Globus pallidus (tissue), 1 donor: ENCODE results near the gene SDHD.

Experiments
- DNase-seq: peaks from one replicate; pipeline ENCODE4 v3.0.0-alpha.2; 2015; ENCODE audit warnings: low spot score

Gene SDHD

GRCh38 chr11:112103446-112103845, 16.8 kb downstream of the SDHD start:
- DNase-seq: no peak

GRCh38 chr11:112106070-112106469, 19.4 kb downstream of the SDHD start:
- no peak for DNase-seq

DNA sequence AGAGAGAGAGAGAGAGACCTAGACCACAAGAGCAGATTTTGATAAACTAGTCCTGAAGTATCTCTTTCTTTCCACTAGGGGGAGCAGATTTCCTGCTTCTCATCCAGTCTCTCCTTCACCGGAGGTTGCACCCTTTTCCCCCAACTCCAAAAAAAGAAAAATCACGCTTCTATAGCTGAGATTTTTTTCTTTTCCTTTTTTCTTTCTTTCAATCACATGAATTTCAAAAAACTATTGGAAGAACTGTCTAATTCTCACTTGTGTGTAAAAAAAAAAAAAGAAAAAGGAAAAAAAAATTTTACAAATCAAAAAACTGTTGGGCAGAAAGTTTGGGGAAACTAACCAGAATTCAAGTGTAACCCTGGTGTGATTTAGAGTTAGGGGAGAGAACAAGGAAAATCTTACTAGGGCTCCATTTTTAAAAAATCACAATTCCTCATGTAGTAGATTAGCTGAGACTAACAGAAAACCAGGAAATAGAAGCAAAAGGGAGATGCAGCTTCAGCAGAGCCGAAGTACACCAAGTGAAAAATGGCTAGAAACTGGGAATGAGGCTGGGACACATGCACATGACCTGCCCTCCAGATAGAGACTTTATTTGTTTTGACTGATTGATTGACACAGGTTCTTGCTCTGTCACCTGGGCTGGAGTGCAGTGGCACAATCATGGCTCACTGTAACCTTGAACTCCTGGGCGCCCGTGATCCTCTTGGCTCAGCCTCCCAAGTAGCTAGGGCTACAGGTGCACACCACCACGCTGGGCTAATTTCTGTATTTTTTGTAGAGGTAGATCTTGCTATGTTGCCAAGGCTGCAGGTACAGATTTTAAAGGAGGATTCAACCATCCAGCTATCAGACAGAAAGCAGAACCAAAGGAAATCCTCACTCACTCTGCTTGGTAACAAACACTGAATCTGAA, 27.1 kb downstream of the SDHD start:
- DNase-seq: peak; percentile 73

DNA sequence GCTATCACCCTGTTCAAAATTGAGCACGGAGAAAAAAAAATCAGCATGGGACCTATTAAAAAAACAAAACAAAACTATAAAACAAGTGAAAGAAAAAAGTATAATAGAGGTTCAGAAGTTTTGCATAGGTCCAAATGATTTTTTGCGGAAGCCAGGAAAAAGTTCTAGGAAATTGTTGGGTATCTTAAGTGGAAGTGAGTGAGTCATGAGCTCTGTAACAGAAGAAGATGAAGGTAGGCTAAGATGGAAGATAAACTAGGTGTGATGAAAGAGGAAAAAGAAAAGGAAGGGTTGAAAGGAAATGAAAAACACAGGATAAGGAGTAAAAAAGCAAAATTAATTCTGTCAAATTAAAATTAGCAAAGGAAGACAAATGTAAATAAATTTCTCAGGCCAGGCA, 27.8 kb downstream of the SDHD start:
- DNase-seq: no peak

GRCh38 chr11:112115386-112115785, 28.7 kb downstream of the SDHD start:
- no peak for DNase-seq

GRCh38 chr11:112118176-112118575, 31.5 kb downstream of the SDHD start:
- no peak for DNase-seq

GRCh38 chr11:112121981-112122615, 35.4 kb downstream of the SDHD start:
- DNase-seq: no peak

DNA sequence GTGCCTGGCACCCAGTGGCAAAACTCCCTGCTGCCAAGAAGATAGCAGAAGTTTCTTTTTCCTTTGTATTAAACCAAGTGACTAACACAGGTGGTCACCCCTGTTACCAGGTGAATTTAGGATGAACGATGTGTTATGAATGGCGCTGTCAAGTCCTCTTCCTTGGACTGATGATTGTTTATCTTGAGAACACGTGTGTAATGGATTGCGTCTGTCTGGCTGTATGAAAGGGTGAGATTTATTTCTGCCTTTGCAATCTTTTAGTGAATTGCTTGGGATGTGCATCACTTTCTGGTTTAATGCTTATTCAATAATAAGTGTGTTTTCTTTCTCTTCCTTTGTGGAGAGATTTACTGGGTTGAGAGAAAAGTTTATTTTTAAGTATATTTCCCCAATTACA, 36.5 kb downstream of the SDHD start:
- DNase-seq: no peak

- DNase-seq: no peak
These were observed 40.4 kb downstream of the SDHD start for GRCh38 chr11:112127056-112127455.

DNA sequence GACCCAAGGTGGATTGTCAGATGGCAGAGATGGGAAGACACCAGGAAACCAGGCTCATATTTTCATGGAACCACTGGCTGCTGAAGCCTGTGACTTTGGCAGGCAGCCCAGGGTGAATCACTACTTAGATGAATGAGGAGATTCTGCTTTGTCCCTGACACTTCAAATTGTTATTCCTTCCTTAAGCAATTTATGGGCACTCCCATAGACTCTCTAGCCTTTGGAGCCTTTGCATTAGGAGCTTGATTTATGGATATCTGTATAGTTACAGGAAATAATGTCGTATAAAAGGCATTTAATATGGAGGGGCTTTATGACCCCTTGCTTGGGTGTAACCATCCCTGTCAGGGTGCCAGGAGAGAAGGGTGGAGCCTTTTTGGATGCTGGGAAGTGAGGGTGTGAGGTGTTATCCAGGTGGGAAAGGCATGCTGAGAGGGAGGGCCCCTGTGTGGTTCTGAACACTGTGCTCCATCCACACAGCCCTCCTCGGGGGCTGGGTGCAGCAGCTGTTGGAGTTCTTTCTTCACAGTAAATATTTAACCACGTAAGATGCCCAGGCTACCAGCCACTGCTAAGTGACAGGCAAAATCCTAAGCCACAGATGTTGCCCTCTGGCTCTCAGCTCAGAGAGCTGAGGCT, 41.9 kb downstream of the SDHD start:
- DNase-seq: peak; percentile 61

GRCh38 chr11:112129656-112130055, 43.0 kb downstream of the SDHD start:
- DNase-seq: peak; percentile 70

GRCh38 chr11:112132737-112133136, 46.1 kb downstream of the SDHD start:
- DNase-seq: no peak

- DNase-seq: no peak
These were observed 47.8 kb downstream of the SDHD start for GRCh38 chr11:112134473-112134872.

GRCh38 chr11:112143597-112143996, 56.9 kb downstream of the SDHD start:
- no peak for DNase-seq
